Pancreas (tissue), 10 donors: ENCODE results near the gene RAPGEF3. TPM values are rescaled to one million over a fixed set of nuclear protein-coding genes. Genes with fewer than 3 reads are reported as not detected.

Experiments used
- ATAC-seq, 4 donors: fragments of 200-7000 bp; cut with Tn5 transposase; one replicate each; pipeline versions ENCODE4 v1.8.0 to v1.9.1; 2020; ENCODE audit warnings: mild to moderate bottlenecking in 4 of 4, moderate library complexity in 4 of 4
- DNase-seq, 6 donors: peaks; one replicate each; pipeline ENCODE4 v3.0.0-alpha.2; 2020
- FAIRE-seq: peaks from 2 replicates; lab custom pipeline; 2012; peaks lifted over from hg19 to GRCh38; lab: Jason Lieb, UNC
- H3K27ac ChIP-seq, 4 donors: fragments of 200-600 bp; sonication (generic); 1 replicate in 3 of 4; 2 replicates in 1 of 4; pipeline versions ENCODE4 v1.5.0 to v1.8.0; 2020
- H3K27me3 ChIP-seq, 4 donors: fragments of 200-600 bp; one replicate each; pipeline ENCODE4 v1.8.0; 2021
- H3K36me3 ChIP-seq, 3 donors: fragments of 200-600 bp; sonication (generic) in 1 of 3; one replicate each; pipeline versions ENCODE4 v1.5.0 to v1.8.0; 2020 to 2021
- H3K4me1 ChIP-seq, 3 donors: fragments of 200-600 bp; one replicate each; pipeline ENCODE4 v1.8.0; 2021
- H3K4me3 ChIP-seq, 4 donors: fragments of 200-600 bp; sonication (generic) in 2 of 4; one replicate each; pipeline versions ENCODE4 v1.5.0 to v1.8.0; 2020 to 2021
- H3K9me3 ChIP-seq, 4 donors: fragments of 200-600 bp; one replicate each; pipeline ENCODE4 v1.8.0; 2021
- CTCF ChIP-seq, 4 donors: fragments of 200-600 bp; sonication (generic) in 3 of 4; IDR thresholded peaks; one replicate each; pipeline versions ENCODE4 v1.5.0 to v1.8.0; 2021; ENCODE audit warnings: antibody characterized with exemption in 4 of 4
- whole genome bisulfite sequencing, 2 donors: extraction: QIAGEN DNeasy Blood & Tissue Kit; methylation state at CpG; one replicate each; pipeline ENCODE4 v1.1.7; 2013; 5-methylcytosine and 5-hydroxymethylcytosine counted together
- intact Hi-C, 3 donors: fragments of 100-400 bp; cut with DNase I; formaldehyde crosslinking; loops; one replicate each; pipeline versions ENCODE4 v1.11.1 to v1.14.2; 2022
- polyA plus RNA-seq, 2 donors: library from polyadenylated mRNA; stranded (reverse); fragments of 200-250 nt; gene quantifications; one replicate each; pipeline ENCODE4 v1.2.3, GENCODE V29; 2013
- total RNA-seq, 6 donors: library from RNA; stranded (reverse); fragmentation: NEBNext Ultra II Directional in 4 of 6; extraction: Animal tissue kit (Norgen Biotek cat#: 25700) in 4 of 6; gene quantifications; one replicate each; pipeline versions ENCODE4 v1.2.1 to v1.2.4, GENCODE V29; 2021 to 2023
- donor health status: healthy with polysubstance abuse.
- donor health status: DM: no; HTN: no; CAD: no; lungs with moderate emphysema.
- donor health status: DM: no; HTN: no; CAD: no.
- donor health status: control.
- donor health status: control.
- donor health status: Bipolar disorder and iron deficiency.
- donor health status: DM: yes; HTN: yes; CAD: no.
- donor health status: DM: no; HTN: no; CAD: no.
- donor health status: DM: no; HTN: no; CAD: no.
- donor health status: DM: yes; HTN: yes; CAD: no.

The RAPGEF3 gene
- total and polyA plus RNA-seq, 8 donors: 2.5 to 54.4 (median 5.5) TPM

DNA sequence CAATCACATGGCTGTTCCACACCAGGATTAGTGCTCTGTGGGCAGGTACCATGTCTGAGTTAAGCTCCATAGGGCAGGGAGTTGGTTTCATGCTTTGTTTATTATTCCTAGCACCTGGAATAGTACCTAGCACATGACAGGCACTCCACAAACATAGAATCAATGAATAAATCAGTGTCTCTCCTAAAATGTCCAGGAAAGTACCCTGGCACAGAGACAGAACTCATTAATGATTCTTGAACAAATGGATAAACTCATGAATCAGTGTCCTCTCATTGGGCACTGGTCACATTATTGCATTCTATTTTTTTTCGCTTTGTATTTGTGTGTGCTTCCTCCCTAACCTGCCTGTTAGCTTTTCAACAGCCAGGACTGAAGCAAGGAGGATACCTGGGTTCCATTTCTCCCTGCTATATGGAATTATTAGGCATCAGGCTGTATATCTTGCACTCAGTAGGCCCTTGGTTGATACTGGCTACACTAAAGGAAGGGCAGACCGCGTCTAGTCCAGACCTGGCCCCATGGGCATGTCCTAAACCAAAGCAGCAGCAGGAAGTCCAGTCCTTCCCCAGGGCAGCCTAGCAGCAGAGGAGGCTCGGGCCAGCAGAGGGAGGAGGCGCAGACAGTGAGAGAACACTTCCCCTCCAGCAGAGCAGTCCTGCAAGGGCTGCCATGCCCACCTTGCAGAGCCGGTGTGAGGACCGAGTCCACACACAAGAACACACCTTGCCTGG, 42.7 kb upstream of the RAPGEF3 start:
- 47 to 59% methylated on average over 7 of the region's 7 CpGs for WGBS, 2 donors
- Histone ChIP-seq H3K4me3 (no peak overlapping the region), H3K9me3 (no peaks in the 10 kb centered on the region), H3K27me3 (no peaks in the 10 kb centered on the region), H3K4me1 (peaks cover 0 to 27% (median 0%) of the 10 kb centered on the region in 3 donors), H3K36me3 (no peaks in the 10 kb centered on the region), H3K27ac (peak overlapping the region; percentile 46 to 81 (median 67))
- FAIRE-seq: no peak
- intact Hi-C loops: no loop called here
- ATAC-seq: peak; percentile 52 to 76 (median 66)
- no peak for DNase-seq
- no peak for TF ChIP-seq CTCF (IDR thresholded peaks at IDR 0.05)

GRCh38 chr12:47800582-47800981, 41.9 kb upstream of the RAPGEF3 start:
- TF ChIP-seq CTCF (IDR thresholded peaks at IDR 0.05): no peak
- FAIRE-seq: no peak
- H3K27ac ChIP-seq: peak overlapping the region in 2 of 4 donors; percentile 78 to 81
- no peaks in the 10 kb centered on the region for H3K27me3 ChIP-seq
- ATAC-seq: no peak
- intact Hi-C loops: no loop called here
- DNase-seq: no peak
- 85 to 92% methylated on average over 7 of the region's 7 CpGs for WGBS, 2 donors
- H3K4me3 ChIP-seq: no peak overlapping the region
- H3K4me1 ChIP-seq: peaks cover 0 to 27% (median 0%) of the 10 kb centered on the region in 3 donors
- H3K9me3 ChIP-seq: no peaks in the 10 kb centered on the region
- H3K36me3 ChIP-seq: no peaks in the 10 kb centered on the region

DNA sequence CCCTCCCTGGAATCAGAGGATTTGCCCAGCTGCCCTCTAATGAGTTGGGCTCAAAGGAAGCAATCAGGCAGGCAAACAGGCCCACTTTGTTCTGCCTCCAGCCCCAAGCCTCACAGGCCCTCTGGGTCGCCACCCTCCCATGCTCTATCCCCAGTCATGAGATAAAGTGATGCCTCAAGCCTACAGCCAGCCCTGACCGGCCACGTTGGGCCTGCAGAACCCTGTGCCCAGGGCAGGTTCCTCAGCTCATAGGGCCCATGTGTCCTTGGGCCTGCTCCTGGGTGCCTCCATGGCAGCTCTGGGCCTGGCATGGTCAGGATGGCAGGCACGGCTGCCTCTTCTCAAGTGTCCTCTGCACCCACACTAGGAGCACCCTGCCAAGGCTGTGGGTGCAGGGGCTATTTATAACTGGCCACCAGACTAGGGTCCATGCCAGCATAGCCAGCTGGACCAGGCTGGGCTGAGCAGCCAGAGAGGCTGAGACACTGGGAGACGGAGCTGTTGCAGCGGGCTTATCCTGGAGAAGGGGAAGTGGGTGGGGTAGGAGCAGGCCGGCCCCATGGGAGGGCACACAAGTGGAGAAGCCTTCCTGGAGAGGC, 40.8 kb upstream of the RAPGEF3 start:
- FAIRE-seq: no peak
- TF ChIP-seq CTCF (IDR thresholded peaks at IDR 0.05): no peak
- H3K4me3 ChIP-seq: no peak overlapping the region
- no peaks in the 10 kb centered on the region for H3K9me3 ChIP-seq
- intact Hi-C loops: no loop called here
- no peak for DNase-seq
- no peaks in the 10 kb centered on the region for H3K27me3 ChIP-seq
- 86 to 88% methylated on average over 7 of the region's 7 CpGs for WGBS, 2 donors
- H3K27ac ChIP-seq: no peak overlapping the region
- H3K36me3 ChIP-seq: no peaks in the 10 kb centered on the region
- no peak for ATAC-seq
- peaks cover 0 to 25% (median 0%) of the 10 kb centered on the region in 3 donors for H3K4me1 ChIP-seq

DNA sequence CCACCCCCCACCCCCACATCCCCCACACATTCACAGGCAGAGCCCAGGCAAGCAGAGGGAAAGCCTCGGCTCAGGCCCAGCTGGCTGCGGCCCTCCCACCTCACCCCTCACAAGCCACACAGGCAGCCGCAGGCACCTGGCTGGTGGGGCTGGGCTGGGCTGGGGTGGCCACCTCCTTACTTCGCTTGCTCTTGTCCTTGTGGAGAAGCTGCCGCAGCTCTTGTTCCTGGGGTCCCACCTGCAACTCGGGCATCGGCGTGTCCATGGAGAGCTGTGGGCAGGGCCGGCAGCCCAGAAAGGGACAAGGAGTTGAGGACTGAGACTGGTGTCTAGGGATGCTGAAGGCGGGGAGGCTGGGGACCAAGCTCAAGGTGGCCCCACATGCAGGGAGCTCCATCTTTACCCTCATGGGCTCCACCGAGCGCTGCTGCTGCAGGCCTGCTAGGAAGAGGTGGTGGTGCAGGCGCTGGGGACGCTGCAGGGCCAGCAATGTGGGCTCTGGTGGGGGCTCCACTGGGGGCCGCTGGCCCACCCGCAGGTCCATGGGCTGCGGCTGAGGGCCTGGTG, 39.8 kb upstream of the RAPGEF3 start:
- H3K4me3 ChIP-seq: no peak overlapping the region
- no peaks in the 10 kb centered on the region for H3K9me3 ChIP-seq
- FAIRE-seq (no peak), ATAC-seq (no peak), DNase-seq (peak in 1 of 6 donors; percentile 69)
- no peaks in the 10 kb centered on the region for H3K36me3 ChIP-seq
- TF ChIP-seq CTCF (IDR thresholded peaks at IDR 0.05): no peak
- H3K27ac ChIP-seq: no peak overlapping the region
- peaks cover 0 to 15% (median 0%) of the 10 kb centered on the region in 3 donors for H3K4me1 ChIP-seq
- WGBS, 2 donors: 91 to 94% methylated on average over 15 to 17 of the region's 17 CpGs
- intact Hi-C loops: no loop called here
- H3K27me3 ChIP-seq: no peaks in the 10 kb centered on the region
